Measurements from ENCODE around the gene BCL7C. TPM values are rescaled to one million over a fixed set of nuclear protein-coding genes. Genes with fewer than 3 reads are reported as not detected.

BCL7C gene
- total RNA-seq = 37.0 and 41.7 TPM in 2 replicates

GRCh38 chr16:30893744-30894539 is at the start of gene BCL7C:
TSS of gene BCL7C (minus strand) at chr16:30894077. CDS start at chr16:30893944, 133 bp downstream.

GRCh38 chr16:30923554-30924075 is 29.7 kb upstream of the BCL7C start, which contains the start of gene FBXL19:
TSS of gene FBXL19 (plus strand) at chr16:30923572. CDS start at chr16:30925755, 2,183 bp downstream.

GRCh38 chr16:30896261-30896888 is 2.5 kb upstream of the BCL7C start, which contains the start of gene CTF1:
TSS of gene CTF1 (plus strand) at chr16:30896614. CDS start at chr16:30896644, 30 bp downstream.

Small RNAs within 50 kb of the gene (small RNA-seq; reads per million reads assigned to genes)
- not detected for gene MIR4519
- not detected for gene MIR762

Other genes with a start within 250 kb of the BCL7C start
- gene PRR14, start 243.1 kb downstream of the BCL7C start, total RNA-seq = 9.4 and 9.7 TPM in 2 replicates
- gene FBRS, start 235.6 kb downstream of the BCL7C start, total RNA-seq = 28.9 and 32.5 TPM in 2 replicates
- 25.3 and 28.7 TPM in 2 replicates for gene SRCAP, start 194.9 kb downstream of the BCL7C start, total RNA-seq
- gene PHKG2, start 145.7 kb downstream of the BCL7C start, total RNA-seq = 21.1 and 22.3 TPM in 2 replicates
- 0.36 and 0.49 TPM in 2 replicates for gene CFAP119, start 132.0 kb downstream of the BCL7C start, total RNA-seq
- 93.1 and 102 TPM in 2 replicates for gene RNF40, start 131.8 kb downstream of the BCL7C start, total RNA-seq
- gene ZNF629, start 106.9 kb downstream of the BCL7C start, total RNA-seq = 20.9 and 22.2 TPM in 2 replicates
- 3.5 and 5.8 TPM in 2 replicates for gene CTF1, start 2.5 kb upstream of the BCL7C start, total RNA-seq
- gene FBXL19, start 29.5 kb upstream of the BCL7C start, total RNA-seq = 18.6 and 19.5 TPM in 2 replicates
- gene ORAI3, start 55.0 kb upstream of the BCL7C start, total RNA-seq = 34.2 and 43.0 TPM in 2 replicates
- 2.7 and 8.1 TPM in 2 replicates for gene SETD1A, start 63.7 kb upstream of the BCL7C start, total RNA-seq
- 52.1 and 60.4 TPM in 2 replicates for gene HSD3B7, start 91.1 kb upstream of the BCL7C start, total RNA-seq
- 0.97 and 2.3 TPM in 2 replicates for gene STX1B, start 116.6 kb upstream of the BCL7C start, total RNA-seq
- 17.4 and 22.0 TPM in 2 replicates for gene STX4, start 139.5 kb upstream of the BCL7C start, total RNA-seq
- gene ZNF668, start 180.2 kb upstream of the BCL7C start, total RNA-seq = 31.3 and 34.0 TPM in 2 replicates
- gene ZNF646, start 180.3 kb upstream of the BCL7C start, total RNA-seq = 19.6 and 20.4 TPM in 2 replicates
- gene PRSS53, start 194.9 kb upstream of the BCL7C start, total RNA-seq = 4.2 and 5.5 TPM in 2 replicates
- 105 and 137 TPM in 2 replicates for gene VKORC1, start 200.7 kb upstream of the BCL7C start, total RNA-seq
- gene BCKDK, start 214.3 kb upstream of the BCL7C start, total RNA-seq = 34.4 and 36.1 TPM in 2 replicates
- gene KAT8, start 223.6 kb upstream of the BCL7C start, total RNA-seq = 33.2 and 35.9 TPM in 2 replicates
- gene PRSS8, start 241.7 kb upstream of the BCL7C start, total RNA-seq = 0.16 TPM in 1 of 2 replicates, not detected in the other

All from hair follicle dermal papilla cell (primary cell).